GM21723 (cell line): ENCODE measurements around the gene ATP6V0A1.
A peak's percentile ranks its signal among the peaks of the same experiment; 100 is the strongest.
"Not testable (repeated sequence)": the region's sequence is repeated elsewhere in the genome, so short reads cannot be mapped to it uniquely, and the experiment has no call there.

Source experiments
- ATAC-seq: cut with Tn5 transposase; IDR thresholded peaks from one replicate; pipeline ENCODE4 v1.9.1; 2021; ENCODE audit warnings: mild to moderate bottlenecking, moderate library complexity; ENCODE audit not compliant: unreplicated experiment

Gene ATP6V0A1

GRCh38 chr17:42537156-42537805, 78.6 kb downstream of the ATP6V0A1 start:
- no peak for ATAC-seq

DNA sequence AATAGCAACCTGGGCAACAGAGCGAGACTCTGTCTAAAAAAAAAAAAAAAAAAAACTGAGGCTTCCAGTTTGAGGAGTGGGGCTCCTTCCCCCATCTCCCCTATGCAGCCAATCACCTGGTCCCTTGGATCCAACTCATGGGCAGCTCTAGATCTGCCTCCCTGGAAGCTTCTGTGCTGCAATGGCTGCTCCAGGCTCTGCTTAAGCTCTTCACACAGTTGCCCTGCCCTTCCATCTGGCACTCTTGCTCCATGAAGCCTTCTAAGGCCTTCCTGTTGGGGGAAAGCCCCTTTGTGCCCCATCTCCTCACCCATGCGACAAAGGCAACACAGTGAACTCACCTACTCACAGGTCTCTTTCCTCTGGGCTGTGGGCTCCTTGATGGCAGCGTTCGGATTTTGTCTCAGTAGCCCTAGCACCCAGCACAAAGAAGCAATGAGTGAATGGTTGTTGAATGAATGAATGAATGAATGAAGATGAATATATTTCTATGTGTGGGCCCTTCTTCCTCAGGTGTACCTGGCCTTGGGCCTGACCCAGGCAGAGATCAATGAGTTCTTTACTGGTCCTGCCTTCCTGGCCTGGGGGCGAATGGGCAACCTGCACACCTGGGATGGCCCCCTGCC, 79.3 kb downstream of the ATP6V0A1 start:
- no peak for ATAC-seq

GRCh38 chr17:42538482-42538881, 79.8 kb downstream of the ATP6V0A1 start:
- ATAC-seq: no peak

DNA sequence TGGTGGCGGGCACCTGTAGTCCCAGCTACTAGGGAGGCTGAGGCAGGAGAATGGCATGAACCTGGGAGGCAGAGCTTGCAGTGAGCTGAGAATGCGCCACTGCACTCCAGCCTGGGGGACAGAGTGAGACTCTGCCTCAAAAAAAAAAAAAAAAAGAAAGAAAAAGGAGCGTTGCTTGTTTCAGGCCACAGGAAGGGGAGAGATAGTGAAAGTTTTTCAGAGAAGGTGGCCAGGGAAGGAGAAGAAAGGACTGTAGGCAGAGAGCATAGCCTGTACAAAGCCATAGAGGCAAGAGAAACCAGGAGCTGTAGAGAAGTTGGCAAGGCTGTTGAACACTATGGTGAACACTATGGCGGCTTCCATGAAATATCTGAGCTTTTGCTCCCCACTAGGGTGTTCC, 81.9 kb downstream of the ATP6V0A1 start:
- ATAC-seq: not testable (repeated sequence)

- ATAC-seq: no peak
Observed at GRCh38 chr17:42541041-42541833, 82.6 kb downstream of the ATP6V0A1 start.

DNA sequence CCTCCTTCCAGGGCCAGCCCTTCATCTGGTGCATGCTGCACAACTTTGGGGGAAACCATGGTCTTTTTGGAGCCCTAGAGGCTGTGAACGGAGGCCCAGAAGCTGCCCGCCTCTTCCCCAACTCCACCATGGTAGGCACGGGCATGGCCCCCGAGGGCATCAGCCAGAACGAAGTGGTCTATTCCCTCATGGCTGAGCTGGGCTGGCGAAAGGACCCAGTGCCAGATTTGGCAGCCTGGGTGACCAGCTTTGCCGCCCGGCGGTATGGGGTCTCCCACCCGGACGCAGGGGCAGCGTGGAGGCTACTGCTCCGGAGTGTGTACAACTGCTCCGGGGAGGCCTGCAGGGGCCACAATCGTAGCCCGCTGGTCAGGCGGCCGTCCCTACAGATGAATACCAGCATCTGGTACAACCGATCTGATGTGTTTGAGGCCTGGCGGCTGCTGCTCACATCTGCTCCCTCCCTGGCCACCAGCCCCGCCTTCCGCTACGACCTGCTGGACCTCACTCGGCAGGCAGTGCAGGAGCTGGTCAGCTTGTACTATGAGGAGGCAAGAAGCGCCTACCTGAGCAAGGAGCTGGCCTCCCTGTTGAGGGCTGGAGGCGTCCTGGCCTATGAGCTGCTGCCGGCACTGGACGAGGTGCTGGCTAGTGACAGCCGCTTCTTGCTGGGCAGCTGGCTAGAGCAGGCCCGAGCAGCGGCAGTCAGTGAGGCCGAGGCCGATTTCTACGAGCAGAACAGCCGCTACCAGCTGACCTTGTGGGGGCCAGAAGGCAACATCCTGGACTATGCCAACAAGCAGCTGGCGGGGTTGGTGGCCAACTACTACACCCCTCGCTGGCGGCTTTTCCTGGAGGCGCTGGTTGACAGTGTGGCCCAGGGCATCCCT, 84.8 kb downstream of the ATP6V0A1 start:
- no peak for ATAC-seq

GRCh38 chr17:42544874-42545283, 86.2 kb downstream of the ATP6V0A1 start:
- ATAC-seq: no peak

DNA sequence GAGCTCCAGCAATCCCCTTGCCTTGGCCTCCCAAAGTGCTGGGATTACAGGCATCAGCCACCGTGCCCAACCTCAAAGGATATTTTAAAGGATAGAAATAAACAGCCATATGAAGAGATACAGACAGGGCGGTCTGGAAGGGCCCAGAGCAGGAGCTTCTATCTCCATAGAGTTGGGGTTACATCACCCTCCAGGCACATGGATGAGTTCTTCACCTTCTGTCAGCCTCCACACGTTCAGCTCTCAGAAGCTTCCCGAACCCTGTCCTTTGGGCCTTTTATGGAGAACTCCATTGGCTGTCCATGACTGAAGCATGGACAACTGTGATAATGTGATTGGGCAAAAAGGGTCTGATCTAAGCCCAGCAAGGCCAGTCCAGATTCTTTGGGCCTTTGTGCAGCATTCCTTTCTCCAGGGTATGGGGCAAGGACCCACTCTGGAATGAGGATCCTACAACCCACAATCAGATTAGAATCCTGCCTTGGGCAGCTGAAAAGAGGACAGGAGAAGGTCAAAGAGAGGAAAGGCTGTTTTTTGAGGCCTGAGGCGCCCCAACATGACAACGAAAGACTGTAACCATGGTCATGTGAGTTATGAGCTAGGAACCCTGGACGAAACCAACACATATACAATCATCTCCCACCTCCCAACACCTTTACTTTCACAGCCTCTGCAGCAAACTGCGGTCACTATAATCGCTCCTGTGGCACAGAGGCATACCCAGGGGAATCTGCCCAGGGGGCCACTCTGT, 87.3 kb downstream of the ATP6V0A1 start:
- not testable (repeated sequence) for ATAC-seq

DNA sequence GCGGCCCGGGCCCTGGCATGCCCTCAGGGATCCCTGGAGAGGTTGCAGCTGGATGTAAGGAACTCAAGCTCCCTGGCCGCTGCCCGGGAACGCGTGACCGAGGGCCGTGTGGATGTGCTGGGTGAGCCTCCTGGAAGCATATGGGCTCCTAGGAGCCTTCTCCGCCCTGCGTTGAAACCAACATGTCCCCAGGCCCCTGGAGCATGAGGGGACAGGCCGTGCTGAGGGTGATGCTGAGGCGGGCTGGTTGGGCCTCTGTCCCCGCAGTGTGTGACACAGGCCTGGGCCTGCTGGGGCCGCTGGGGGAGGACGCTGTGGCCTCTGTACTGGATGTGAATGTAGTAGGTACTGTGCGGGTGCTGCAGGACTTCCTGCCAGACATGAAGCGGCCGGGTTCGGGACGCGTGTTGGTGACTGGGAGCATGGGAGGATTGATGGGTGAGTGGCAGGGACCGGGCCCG, 88.4 kb downstream of the ATP6V0A1 start:
- no peak for ATAC-seq

- no peak for ATAC-seq
Observed at GRCh38 chr17:42547698-42548069, 89.0 kb downstream of the ATP6V0A1 start.

DNA sequence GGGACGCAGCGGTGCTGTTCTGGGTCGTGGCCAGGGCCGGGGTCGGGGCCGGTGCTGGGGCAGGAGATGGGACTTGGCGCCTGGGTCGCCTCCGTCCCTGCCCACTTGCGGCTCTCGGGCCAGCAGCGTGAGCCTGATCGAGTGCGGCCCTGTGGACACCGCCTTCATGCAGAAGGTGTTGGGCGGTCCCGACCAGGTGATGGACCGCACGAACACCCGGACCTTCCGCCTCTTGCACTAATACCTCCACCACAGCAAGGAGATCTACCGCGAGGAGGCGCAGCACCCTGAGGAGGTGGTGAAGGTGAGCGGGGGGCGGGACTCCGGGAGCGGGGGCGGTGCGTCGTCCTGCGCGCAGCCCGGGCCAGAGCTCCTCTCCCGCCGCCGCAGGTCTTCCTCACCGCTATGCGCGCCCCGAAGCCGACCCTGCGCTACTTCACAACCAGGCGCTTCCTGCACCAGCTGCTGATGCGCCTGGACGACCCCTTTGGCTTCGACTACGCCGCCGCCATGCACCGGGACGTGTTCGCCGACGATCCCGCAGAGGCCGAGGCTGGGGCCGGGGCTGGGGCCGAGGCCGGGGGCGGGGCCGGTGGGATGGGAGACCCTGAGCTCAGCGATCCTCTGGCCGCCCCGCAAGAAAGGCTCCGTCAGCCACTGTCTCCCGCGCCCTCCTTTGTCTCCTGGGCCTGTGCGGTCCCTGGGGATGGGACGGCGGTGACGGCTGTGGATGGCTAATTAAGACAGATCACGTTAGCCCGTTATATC, 89.6 kb downstream of the ATP6V0A1 start:
- no peak for ATAC-seq

DNA sequence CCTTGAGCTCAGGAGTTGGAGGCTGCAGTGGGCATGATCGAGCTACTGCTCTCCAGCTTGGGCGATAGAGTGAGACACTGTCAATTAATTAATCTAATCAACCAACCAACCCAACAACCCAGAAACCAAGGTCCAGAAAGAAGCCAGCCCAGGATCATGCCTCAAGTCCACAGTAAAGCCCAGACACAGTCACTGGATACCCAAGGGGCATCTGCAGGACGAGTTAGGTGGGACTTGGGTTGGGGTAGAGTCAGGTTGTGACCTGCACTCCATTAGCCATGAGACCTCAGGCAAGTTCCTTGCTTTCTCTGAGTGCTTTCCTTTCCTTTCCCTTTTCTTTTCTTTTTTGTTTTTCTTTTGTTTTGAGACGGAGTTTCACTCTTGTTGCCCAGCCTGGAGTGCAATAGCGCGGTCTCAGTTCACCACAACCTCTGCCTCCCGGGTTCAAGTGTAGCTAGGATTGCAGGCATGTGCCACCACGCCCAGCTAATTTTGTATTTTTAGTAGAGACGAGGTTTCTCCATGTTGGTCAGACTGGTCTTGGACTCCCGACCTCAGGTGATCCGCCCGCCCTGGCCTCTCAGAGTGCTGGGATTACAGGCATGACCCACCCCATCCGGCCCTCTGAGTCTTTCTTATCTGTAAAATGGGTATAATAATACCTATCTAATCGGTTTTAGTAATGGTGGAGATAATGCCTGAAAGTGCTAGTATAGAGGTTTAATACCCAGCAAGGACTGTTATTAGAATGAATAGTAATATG, 90.5 kb downstream of the ATP6V0A1 start:
- no peak for ATAC-seq

DNA sequence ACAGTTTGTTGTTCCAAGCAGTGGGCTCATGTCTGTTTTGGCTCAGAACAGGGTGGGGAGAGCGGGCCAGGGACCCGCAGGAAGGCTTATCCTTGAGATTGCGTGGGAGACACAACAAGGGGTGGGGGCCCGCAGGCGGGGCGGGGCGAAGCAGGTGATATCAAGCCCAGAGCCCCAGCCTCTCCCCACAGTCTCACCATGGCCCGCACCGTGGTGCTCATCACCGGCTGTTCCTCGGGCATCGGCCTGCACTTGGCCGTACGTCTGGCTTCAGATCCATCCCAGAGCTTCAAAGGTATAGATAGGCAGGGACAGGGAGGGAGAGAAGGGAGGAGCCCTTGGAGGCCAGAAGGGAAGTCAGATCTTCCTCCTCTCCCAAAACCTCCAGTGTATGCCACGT, 94.1 kb downstream of the ATP6V0A1 start, which contains the start of gene HSD17B1:
Gene HSD17B1, plus strand, starts transcription at position 188 of the 400 bp plus-strand sequence. Its CDS starts 11 bp downstream, at position 199.
- not testable (repeated sequence) for ATAC-seq

GRCh38 chr17:42553161-42553818, 94.6 kb downstream of the ATP6V0A1 start:
- no peak for ATAC-seq

DNA sequence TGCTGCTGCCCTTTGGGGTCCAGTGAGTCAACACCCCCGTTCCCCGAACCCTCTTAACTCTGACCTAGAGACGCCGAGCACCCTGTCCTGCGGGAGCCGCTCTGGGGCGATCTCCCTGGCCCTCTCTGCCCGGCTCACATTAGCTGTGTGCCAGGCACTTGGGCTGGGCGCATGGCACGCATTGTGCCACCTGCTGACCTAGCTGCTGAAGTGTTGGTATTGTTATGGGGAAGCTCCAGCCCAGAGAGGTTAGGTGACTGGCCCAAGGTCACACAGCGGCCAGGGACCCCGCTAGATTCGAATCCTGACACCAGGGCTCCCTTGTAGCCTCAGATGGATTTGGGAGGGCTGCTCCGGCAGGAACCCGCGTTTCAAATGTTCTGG, 95.2 kb downstream of the ATP6V0A1 start:
- ATAC-seq: no peak

- peak; percentile 77 for ATAC-seq
Observed at GRCh38 chr17:42554250-42555121, 95.8 kb downstream of the ATP6V0A1 start.

GRCh38 chr17:42555122-42555622, 96.5 kb downstream of the ATP6V0A1 start:
- no peak for ATAC-seq
